NCI-H446 treated with DMSO at 0.1 percent for 48 hours (cell line): ENCODE results near the gene NQO2.
"Not testable (repeated sequence)": the region's sequence is repeated elsewhere in the genome, so short reads cannot be mapped to it uniquely, and the experiment has no call there.

ENCODE experiments used
- DNase-seq: peaks from one replicate; lab custom pipeline; 2025; lab: John Stamatoyannopoulos, UW

Gene NQO2

DNA sequence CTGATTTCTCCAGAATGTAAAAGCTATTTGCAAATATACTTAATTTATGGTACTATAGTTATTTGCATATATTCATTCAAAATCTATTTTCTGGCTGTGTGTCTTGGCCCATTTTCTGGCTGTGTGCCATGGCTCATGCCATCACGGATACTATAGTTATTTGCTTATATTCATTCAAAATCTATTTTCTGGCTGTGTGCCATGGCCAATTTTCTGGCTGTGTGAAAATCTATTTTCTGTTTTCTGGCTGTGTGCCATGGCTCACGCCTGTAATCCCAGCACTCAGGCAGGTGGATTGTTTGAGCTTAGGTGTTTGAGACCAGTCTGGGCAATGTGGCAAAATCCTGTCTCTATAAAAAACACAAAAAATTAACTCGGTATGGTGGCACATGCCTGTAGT lies 39.7 kb downstream of the NQO2 start:
- no peak for DNase-seq

GRCh38 chr6:3041147-3041546 lies 41.5 kb downstream of the NQO2 start:
- no peak for DNase-seq

GRCh38 chr6:3041606-3042005 lies 41.9 kb downstream of the NQO2 start:
- DNase-seq = no peak

GRCh38 chr6:3045369-3045768 lies 45.7 kb downstream of the NQO2 start:
- DNase-seq = no peak

DNA sequence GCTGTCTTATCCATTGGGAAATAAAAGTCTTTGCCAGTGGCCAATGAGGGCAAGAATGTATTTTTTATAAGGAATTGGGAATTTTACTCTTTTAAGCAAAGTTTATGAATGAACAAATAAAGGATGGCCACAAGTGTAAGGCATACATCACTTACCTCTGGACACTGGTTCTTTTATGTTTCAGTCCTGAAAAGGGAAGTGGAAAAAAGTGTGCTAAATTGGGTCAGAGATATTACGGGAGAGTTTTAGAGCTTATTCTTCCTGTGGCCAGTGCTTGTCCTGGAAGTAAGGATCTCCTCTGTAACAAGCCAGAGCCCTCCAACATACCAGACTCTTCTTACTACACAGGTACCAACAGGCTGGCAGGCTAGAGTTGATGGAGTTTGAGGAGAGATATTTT lies 46.1 kb downstream of the NQO2 start:
- DNase-seq = no peak

- no peak for DNase-seq
Observed at GRCh38 chr6:3046295-3046694, 46.6 kb downstream of the NQO2 start.

GRCh38 chr6:3048009-3048408 lies 48.3 kb downstream of the NQO2 start:
- not testable (repeated sequence) for DNase-seq

DNA sequence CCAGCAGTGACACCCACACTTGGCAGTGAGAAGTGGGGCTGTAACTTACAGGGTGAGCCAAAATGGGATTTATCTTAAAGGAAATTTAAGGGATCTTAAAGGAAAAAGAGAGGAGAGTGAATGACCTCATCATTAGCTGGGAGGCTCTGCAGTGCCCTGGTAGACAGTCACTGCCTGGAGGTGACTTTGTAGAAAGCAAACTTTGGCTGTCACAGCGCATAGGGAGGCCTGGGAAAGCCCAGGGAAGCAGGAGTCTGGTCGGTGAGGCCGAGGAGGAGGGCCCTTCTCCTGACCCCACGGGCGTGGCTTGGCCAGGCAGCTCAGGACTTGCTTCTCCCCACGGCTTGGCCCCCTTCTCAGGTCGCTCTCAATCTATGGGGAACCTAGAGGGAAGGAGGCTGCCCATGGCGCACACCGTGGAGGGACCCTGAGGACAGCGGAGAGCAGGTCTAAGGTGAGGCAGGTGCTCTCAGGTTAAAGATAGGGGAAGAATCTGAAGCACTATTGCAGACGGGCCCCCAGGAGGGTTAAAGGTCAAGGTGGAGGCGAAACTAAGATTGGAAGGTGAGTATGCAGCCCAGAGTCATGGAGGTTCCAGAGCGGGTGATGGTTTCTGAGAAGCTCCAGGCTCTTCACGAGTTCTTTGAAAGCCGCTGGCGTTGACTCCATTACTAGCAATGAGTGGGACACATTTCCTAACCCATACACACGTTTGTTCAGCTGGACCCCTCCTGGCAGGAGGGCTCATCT lies 53.0 kb downstream of the NQO2 start:
- DNase-seq = no peak

- DNase-seq = no peak
Observed at GRCh38 chr6:3053231-3053508, 53.5 kb downstream of the NQO2 start.

DNA sequence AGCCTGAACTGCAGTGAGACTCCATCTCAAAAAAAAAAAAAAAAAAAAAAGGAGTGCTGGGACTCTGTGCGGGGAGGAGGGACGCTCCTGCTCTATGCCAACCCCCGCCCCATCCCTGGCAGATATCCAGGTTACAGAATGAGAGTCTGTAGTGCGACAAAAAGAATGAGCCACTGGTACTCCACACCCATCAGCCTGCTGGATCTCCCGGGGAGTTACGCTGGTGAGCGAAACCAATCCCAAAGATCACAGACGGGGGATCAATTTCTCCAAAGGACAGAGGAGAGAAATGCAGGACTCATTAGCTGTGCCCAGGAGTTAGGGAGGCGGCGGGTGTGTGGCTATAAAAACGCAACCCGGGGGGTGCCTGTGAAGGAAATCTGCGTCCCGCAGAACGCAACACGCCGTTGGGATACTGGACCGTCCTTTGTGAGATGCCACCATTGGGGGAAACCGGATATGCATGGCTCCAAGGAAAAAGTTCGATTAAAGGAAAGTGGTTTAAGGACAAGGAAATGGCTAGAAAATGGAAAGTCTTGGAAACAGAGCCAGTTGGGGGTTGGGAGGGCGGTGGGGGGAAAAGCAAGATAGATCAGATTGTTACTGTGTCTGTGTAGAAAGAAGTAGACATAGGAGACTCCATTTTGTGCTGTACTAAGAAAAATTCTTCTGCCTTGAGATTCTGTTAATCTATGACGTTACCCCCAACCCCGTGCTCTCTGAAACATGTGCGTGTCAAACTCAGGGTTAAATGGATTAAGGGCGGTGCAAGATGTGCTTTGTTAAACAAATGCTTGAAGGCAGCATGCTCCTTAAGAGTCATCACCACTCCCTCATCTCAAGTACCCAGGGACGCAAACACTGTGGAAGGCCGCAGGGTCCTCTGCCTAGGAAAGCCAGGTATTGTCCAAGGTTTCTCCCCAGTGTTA lies 54.8 kb downstream of the NQO2 start:
- not testable (repeated sequence) for DNase-seq

- DNase-seq = not testable (repeated sequence)
Observed at GRCh38 chr6:3055158-3055499, 55.4 kb downstream of the NQO2 start.

DNA sequence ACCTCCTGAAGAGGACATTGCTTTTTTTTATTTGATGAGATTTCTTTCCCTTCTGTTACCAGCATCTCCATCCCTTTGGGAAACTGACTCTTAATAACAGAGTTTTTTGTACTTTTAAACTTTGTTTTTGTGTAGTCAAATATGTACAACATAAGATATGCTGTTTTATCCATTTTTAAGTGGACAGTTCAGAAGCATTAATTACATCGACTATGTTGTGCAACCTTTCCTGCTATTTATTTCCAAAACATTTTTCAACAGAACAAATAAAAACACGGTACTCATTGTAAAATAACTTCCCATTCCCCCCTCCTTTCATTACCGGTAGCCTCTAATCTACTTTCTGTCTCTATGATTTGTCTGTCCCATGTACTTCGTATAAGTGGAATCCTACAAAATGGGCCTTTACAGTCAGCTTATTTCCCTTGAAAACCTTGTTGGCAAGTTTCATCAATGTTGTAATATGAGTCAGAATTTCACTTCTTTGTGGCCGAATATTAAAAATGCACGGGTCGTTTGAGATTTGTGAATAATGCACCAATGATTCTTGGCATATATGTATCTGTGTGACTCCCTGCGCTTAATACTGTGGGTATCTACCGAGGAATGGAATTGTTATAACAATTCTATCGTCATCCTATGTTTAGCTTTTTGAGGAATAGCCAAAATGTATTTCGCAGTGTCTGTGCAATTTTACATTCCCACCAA lies 57.5 kb downstream of the NQO2 start:
- no peak for DNase-seq

GRCh38 chr6:3058957-3059356 lies 59.3 kb downstream of the NQO2 start:
- DNase-seq = no peak

DNA sequence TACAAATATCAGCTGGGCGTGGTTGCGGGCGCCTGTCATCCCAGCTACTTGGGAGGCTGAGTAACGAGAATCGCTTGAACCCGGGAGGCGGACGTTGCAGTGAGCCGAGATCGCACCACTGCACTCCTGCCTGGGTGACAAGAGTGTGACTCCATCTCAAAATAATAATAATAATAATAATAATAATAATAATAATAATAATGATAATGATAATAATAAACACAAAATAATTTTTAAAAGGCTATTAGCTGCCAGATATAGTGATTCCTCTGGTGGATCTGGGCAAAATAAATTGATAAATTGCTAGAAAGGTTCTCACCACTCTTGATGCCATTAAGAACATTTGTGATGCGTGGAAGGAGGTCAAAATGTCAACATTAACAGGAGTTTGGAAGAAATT lies 60.4 kb downstream of the NQO2 start:
- not testable (repeated sequence) for DNase-seq

DNA sequence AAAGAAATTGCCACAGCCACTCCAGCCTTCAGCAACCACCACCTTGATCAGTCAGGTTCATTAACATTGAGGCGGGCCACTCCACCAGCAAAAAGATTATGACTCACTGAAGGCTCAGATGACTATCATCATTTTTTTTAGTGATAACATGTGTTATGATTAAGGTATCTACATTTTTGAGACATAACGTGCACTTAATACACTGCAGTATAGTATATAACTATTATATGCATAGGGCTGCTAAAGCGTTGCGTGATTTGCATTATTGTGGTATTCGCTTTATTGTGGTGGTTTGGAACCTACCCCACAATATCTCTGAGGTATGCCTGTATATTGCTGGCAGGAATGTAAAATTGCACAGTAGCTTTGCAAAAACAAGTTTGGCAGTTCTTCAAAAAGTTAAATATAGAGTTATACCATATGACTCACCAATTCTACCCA lies 61.8 kb downstream of the NQO2 start:
- no peak for DNase-seq

GRCh38 chr6:3063340-3063732 lies 63.6 kb downstream of the NQO2 start:
- not testable (repeated sequence) for DNase-seq

- peak; percentile 69 for DNase-seq
Observed at GRCh38 chr6:3063733-3064700, 64.3 kb downstream of the NQO2 start.

DNA sequence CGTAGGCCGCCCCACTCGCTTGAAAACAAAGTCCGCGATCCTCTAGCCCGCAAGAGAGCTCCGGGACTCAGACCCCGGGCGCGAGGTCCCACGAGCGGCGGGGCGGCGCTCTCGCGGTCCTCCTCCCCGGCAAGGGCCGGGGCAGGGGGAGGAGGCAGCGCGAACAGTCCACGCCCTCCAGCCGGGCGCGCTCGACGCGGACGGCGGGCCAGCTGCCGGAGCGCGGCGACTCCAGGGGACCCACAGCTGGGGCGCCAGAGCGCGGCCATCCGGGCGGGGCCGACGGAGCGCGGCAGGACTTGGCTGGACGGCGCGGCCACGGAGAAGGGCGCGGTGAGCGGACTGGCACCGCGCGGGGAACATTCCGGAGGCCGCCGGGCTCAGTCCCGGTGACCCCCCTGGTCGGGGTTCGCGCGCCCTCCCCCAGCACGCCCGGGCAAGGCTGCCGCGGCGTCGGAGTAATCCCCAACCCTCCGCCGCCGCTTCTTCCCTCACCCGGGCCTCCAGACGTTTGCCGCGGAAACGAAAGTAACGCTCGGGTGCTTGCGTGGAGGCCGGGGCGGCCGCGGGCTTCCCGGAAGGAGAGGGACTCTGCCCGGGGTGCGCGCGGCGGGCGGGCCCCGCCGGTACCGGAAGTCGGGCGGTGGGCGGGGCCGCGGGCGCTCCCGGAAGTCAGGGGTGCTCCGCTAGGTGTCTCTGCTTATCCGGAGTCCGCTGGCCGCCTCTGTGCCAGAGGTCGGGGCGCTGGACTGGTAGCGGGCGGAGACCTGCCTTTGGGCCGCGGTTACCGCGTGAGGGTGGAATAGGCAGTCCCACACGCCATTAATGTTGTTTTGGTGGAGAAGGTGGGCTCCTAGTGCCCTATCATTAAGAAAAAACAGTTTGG lies 68.9 kb downstream of the NQO2 start, which contains the start of gene RIPK1:
Gene RIPK1, plus strand, starts transcription at position 166 of the 886 bp plus-strand sequence. CDS start 8,330 bp downstream, outside the sequence.
- peak; percentile 72 for DNase-seq
